ENCODE measurements around the gene TCEA3.

The TCEA3 gene

DNA sequence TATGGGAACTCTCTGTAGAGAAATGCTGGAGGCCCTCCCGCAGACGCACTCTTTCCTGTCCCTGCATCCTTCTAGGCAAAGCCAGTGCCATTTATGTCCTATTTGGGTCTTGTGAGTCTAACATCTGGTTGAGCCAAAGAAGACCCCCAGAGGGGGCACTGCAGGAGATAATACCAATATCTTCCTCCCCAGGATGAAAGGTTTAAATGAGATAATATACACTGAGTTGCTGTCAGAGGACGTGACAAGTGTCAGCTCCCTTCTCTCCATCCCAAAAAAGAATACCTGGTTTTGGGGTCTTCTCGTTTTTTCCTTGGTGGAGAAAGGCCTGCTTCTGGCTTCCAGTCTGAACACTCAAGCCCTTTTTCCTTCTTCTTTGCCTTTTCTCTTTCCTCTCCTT, 7.6 kb downstream of the TCEA3 start:
- TF ChIP-seq CTCF (IDR thresholded peaks at IDR 0.05; ENCODE audit: low read depth, low read length), result no peak
- no peak for DNase-seq (ENCODE audit: low read depth in 2 of 2)
- no peak overlapping the region for H3K4me3 ChIP-seq (replicated peaks in 1 of 2; ENCODE audit: low read depth in 2 of 2, low read length in 2 of 2)

GRCh38 chr1:23408797-23409290, 15.7 kb downstream of the TCEA3 start:
- H3K4me3 ChIP-seq (replicated peaks in 1 of 2; ENCODE audit: low read depth in 2 of 2, low read length in 2 of 2), result no peak overlapping the region
- DNase-seq (ENCODE audit: low read depth in 2 of 2), result no peak
- no peak for TF ChIP-seq CTCF (IDR thresholded peaks at IDR 0.05; ENCODE audit: low read depth, low read length)

DNA sequence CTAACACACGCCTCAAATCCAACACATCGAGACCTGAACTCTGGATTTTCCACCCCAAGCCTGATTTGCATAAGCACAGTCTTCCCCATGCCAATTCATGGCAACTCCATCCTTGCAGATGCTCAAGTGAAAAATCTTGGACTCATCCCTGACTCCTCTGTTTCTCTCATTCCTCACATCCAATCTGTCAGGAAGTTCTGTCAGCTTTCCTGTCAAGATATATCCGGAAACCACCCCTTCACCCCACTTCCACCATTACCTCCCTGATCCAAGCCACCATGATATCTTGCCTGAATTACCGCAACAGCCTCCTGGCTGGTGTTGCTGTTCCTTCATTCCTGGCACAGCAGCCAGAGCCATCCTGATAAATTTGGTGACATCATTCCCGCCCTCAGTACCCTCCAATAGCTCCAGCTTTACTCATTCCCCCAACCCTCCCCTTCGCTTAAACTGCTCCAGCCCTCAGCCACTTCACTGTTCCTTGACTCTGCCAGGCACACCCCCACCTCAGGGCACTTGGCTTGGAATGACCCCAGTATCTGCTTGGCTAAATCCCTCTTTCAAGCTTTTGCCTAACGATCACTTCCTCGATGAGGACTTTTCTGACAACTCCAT, 17.4 kb downstream of the TCEA3 start:
- H3K4me3 ChIP-seq (replicated peaks in 1 of 2; ENCODE audit: low read depth in 2 of 2, low read length in 2 of 2), result no peak overlapping the region
- TF ChIP-seq CTCF (IDR thresholded peaks at IDR 0.05; ENCODE audit: low read depth, low read length), result no peak
- peak in 1 of 2 donors; percentile 56 for DNase-seq (ENCODE audit: low read depth in 2 of 2)

GRCh38 chr1:23405946-23406345, 18.6 kb downstream of the TCEA3 start:
- TF ChIP-seq CTCF (IDR thresholded peaks at IDR 0.05; ENCODE audit: low read depth, low read length), result no peak
- no peak overlapping the region for H3K4me3 ChIP-seq (replicated peaks in 1 of 2; ENCODE audit: low read depth in 2 of 2, low read length in 2 of 2)
- DNase-seq (ENCODE audit: low read depth in 2 of 2), result no peak

DNA sequence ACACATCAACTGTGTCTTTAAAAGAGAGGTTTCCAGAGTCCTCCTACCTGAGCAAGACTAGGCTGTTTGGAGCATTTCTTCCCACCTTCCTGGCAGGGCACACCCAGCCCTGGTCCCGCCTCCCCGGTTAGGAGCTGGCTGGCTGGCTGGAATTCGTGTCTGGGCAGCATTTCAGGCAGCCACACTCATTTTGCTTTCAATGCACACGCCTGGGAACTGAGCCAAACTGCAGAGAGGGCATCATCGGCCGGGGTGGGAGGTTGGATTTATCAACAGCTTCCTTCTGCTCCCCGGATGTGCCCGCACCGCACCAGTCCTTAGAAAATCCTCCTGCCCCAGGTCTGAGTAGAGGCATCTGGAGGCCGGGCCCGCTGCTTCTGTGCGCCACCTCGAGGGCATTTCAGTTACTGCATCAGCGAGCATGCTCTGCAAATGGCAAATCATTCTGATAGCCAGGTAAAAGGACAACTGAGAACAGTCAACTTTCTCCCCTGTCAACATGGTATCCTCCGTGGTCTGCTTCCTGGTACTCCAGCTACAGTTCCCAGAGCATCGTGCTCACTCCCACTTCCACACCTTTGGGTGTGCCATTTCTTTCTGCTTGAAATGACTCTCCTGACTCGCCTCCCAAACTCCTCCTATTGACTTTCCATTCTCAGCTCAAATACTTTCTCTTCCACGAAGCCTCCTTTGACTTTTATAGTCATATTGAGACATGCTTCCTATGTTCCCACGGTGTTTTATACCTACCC, 20.6 kb downstream of the TCEA3 start:
- TF ChIP-seq CTCF (IDR thresholded peaks at IDR 0.05; ENCODE audit: low read depth, low read length), result peak; percentile 97
- DNase-seq (ENCODE audit: low read depth in 2 of 2), result peak; percentile 95 to 97

GRCh38 chr1:23403355-23403734, 21.2 kb downstream of the TCEA3 start:
- TF ChIP-seq CTCF (IDR thresholded peaks at IDR 0.05; ENCODE audit: low read depth, low read length), result no peak
- no peak for DNase-seq (ENCODE audit: low read depth in 2 of 2)
- no peak overlapping the region for H3K4me3 ChIP-seq (replicated peaks in 1 of 2; ENCODE audit: low read depth in 2 of 2, low read length in 2 of 2)

More for the DNA sequence above, 20.6 kb downstream of the TCEA3 start:
- no peak overlapping the region for H3K4me3 ChIP-seq (replicated peaks in 1 of 2; ENCODE audit: low read depth in 2 of 2, low read length in 2 of 2)
